Dendritic cell treated with granulocyte-macrophage colony-stimulating factor and Interleukin-4, amounts not matched to agents 40 ng/mL and 50 ng/mL, for 4 days (primary cell): ENCODE measurements around the gene THBS4.

Experiments
- H3K27ac Mint-ChIP-seq: one replicate; pipeline ENCODE4 v1.8.0; 2022; ENCODE audit warnings: mild to moderate bottlenecking, mixed read lengths
- H3K27me3 Mint-ChIP-seq: one replicate; pipeline ENCODE4 v1.8.0; 2022; ENCODE audit warnings: mild to moderate bottlenecking, mixed read lengths
- H3K36me3 Mint-ChIP-seq: one replicate; pipeline ENCODE4 v1.8.0; 2022; ENCODE audit warnings: low read depth, mixed read lengths
- H3K4me1 Mint-ChIP-seq: one replicate; pipeline ENCODE4 v1.8.0; 2022; ENCODE audit warnings: low read depth, mixed read lengths
- H3K4me3 Mint-ChIP-seq: one replicate; pipeline ENCODE4 v1.8.0; 2022; ENCODE audit warnings: mild to moderate bottlenecking, moderate library complexity, mixed read lengths
- H3K9me3 Mint-ChIP-seq: one replicate; pipeline ENCODE4 v1.8.0; 2022; ENCODE audit warnings: mixed read lengths
- intact Hi-C: fragments of 100-400 bp; cut with micrococcal nuclease; formaldehyde crosslinking; loops from one replicate; pipeline ENCODE4 v1.15.0; 2022

Gene THBS4

GRCh38 chr5:80125022-80125961 lies 90.1 kb downstream of the THBS4 start:
- intact Hi-C loops, result loop anchor here (1.0 to 5.0 kb wide), 4 partner anchors 33 to 282 kb away; partner anchors contain the start of gene ZFYVE16
- no peaks in the 10 kb centered on the region for H3K27me3 Mint-ChIP-seq
- H3K4me1 Mint-ChIP-seq, result peaks cover 68% of the 10 kb centered on the region
- H3K4me3 Mint-ChIP-seq, result peak overlapping the region; percentile 70
- H3K9me3 Mint-ChIP-seq, result no peaks in the 10 kb centered on the region
- no peaks in the 10 kb centered on the region for H3K36me3 Mint-ChIP-seq
- H3K27ac Mint-ChIP-seq, result peak overlapping the region; percentile 100

- Mint-ChIP-seq H3K9me3 (peaks cover 7% of the 10 kb centered on the region), H3K27me3 (no peaks in the 10 kb centered on the region), H3K4me3 (peak overlapping the region; percentile 28), H3K27ac (peak overlapping the region; percentile 100), H3K36me3 (no peaks in the 10 kb centered on the region), H3K4me1 (peaks cover 68% of the 10 kb centered on the region)
- intact Hi-C loops, result loop anchor here (1.0 to 5.0 kb wide), 5 partner anchors 15 to 281 kb away; partner anchors contain the start of gene ZFYVE16
Measured at GRCh38 chr5:80125962-80126480, 90.9 kb downstream of the THBS4 start.

- Mint-ChIP-seq H3K27me3 (no peaks in the 10 kb centered on the region), H3K9me3 (peaks cover 15% of the 10 kb centered on the region), H3K27ac (peak overlapping the region; percentile 100), H3K4me3 (no peak overlapping the region), H3K4me1 (peaks cover 67% of the 10 kb centered on the region), H3K36me3 (peaks cover 6% of the 10 kb centered on the region)
- intact Hi-C loops, result loop anchor here (1.0 to 5.0 kb wide), 4 partner anchors 8 to 280 kb away; partner anchors contain the start of gene ZFYVE16
Measured at GRCh38 chr5:80127116-80127552, 92.0 kb downstream of the THBS4 start.

- H3K9me3 Mint-ChIP-seq, result peaks cover 15% of the 10 kb centered on the region
- H3K4me3 Mint-ChIP-seq, result peak overlapping the region; percentile 26
- intact Hi-C loops, result loop anchor here (5.0 kb wide), 2 partner anchors 36 to 279 kb away; partner anchors contain the start of gene ZFYVE16
- H3K27me3 Mint-ChIP-seq, result no peaks in the 10 kb centered on the region
- H3K27ac Mint-ChIP-seq, result peak overlapping the region; percentile 91
- H3K4me1 Mint-ChIP-seq, result peaks cover 66% of the 10 kb centered on the region
- peaks cover 8% of the 10 kb centered on the region for H3K36me3 Mint-ChIP-seq
Measured at GRCh38 chr5:80128141-80128540, 93.0 kb downstream of the THBS4 start.

GRCh38 chr5:80129146-80129545 lies 94.0 kb downstream of the THBS4 start:
- H3K4me1 Mint-ChIP-seq, result peaks cover 67% of the 10 kb centered on the region
- peak overlapping the region; percentile 91 for H3K27ac Mint-ChIP-seq
- H3K36me3 Mint-ChIP-seq, result peaks cover 16% of the 10 kb centered on the region
- intact Hi-C loops, result loop anchor here (5.0 kb wide), 2 partner anchors 37 to 278 kb away; partner anchors contain the start of gene ZFYVE16
- H3K9me3 Mint-ChIP-seq, result peaks cover 15% of the 10 kb centered on the region
- H3K4me3 Mint-ChIP-seq, result no peak overlapping the region
- no peaks in the 10 kb centered on the region for H3K27me3 Mint-ChIP-seq
